GM21381 (cell line): Measurements from ENCODE around the gene FBXL14.

Experiments
- ATAC-seq: cut with Tn5 transposase; IDR thresholded peaks from one replicate; pipeline ENCODE4 v1.9.1; 2021; ENCODE audit warnings: mild to moderate bottlenecking, moderate library complexity; ENCODE audit not compliant: unreplicated experiment

FBXL14 gene

GRCh38 chr12:1593174-1594005 lies 991 bp downstream of the FBXL14 start:
- ATAC-seq = peak; percentile 27

- ATAC-seq = no peak
Observed at GRCh38 chr12:1592444-1593173, 1.8 kb downstream of the FBXL14 start.

- ATAC-seq = no peak
Observed at GRCh38 chr12:1591543-1591942, 2.8 kb downstream of the FBXL14 start.

- ATAC-seq = no peak
Observed at GRCh38 chr12:1591034-1591433, 3.3 kb downstream of the FBXL14 start.

- ATAC-seq = no peak
Observed at GRCh38 chr12:1590221-1590979, 4.0 kb downstream of the FBXL14 start.

GRCh38 chr12:1588575-1588947 lies 5.8 kb downstream of the FBXL14 start:
- ATAC-seq = no peak

GRCh38 chr12:1587927-1588574 lies 6.3 kb downstream of the FBXL14 start:
- ATAC-seq = no peak

- ATAC-seq = no peak
Observed at GRCh38 chr12:1584326-1584725, 10.1 kb downstream of the FBXL14 start.

GRCh38 chr12:1583421-1584078 lies 10.8 kb downstream of the FBXL14 start:
- peak; percentile 69 for ATAC-seq

GRCh38 chr12:1582709-1583050 lies 11.7 kb downstream of the FBXL14 start:
- no peak for ATAC-seq

GRCh38 chr12:1581973-1582708 lies 12.2 kb downstream of the FBXL14 start:
- no peak for ATAC-seq

- no peak for ATAC-seq
Observed at GRCh38 chr12:1580526-1580925, 13.9 kb downstream of the FBXL14 start.

- ATAC-seq = no peak
Observed at GRCh38 chr12:1579651-1580435, 14.5 kb downstream of the FBXL14 start.

GRCh38 chr12:1576410-1577241 lies 17.8 kb downstream of the FBXL14 start:
- ATAC-seq = no peak

- ATAC-seq = no peak
Observed at GRCh38 chr12:1575408-1576401, 18.7 kb downstream of the FBXL14 start.

- ATAC-seq = no peak
Observed at GRCh38 chr12:1574865-1575259, 19.5 kb downstream of the FBXL14 start.
